ENCODE measurements around the gene FDXR.

DNA sequence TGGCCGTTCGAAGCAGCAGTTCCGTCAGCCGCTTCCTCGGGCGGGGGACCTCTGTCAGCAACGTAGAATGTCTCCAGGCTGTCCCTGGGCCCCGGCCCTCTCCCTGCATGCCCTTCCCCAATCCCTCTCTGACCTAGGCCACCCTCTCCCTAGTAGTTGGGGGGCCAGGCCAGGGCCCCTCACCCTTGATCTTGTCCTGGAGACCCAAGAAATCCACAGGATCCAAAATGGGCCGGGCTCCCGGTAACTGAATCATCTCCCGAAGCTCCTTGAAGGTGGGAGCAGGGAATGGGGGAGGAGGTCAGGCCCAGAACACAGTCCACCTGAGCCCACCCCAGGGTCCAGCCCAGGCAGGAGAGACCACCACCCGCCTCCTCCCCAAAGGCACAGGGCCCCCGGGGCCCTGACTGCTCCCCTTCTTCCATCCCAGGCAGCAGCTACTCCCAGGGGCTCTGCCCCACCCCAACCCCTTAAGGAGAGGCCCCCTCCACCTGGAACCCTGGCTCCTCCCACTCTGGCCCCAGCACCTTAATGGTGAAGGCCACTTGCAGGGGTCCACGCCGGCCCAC lies 8.4 kb downstream of the FDXR start:
- TF ChIP-seq ZNF384 (IDR thresholded peaks at IDR 0.05) (no peak), HDGF (IDR thresholded peaks at IDR 0.05; ENCODE audit: borderline replicate concordance) (no peak), LEF1 (IDR thresholded peaks at IDR 0.05; ENCODE audit: borderline replicate concordance) (no peak), SP1 (IDR thresholded peaks at IDR 0.05) (no peak), FOXM1 (IDR thresholded peaks at IDR 0.05; ENCODE audit: borderline replicate concordance) (no peak), ELF4 (IDR thresholded peaks at IDR 0.05) (no peak), ARNT (IDR thresholded peaks at IDR 0.05) (no peak), SUZ12 (IDR thresholded peaks at IDR 0.05) (no peak), BHLHE40 (IDR thresholded peaks at IDR 0.05; ENCODE audit: borderline replicate concordance) (no peak), PKNOX1 (IDR thresholded peaks at IDR 0.05) (no peak), TARDBP (IDR thresholded peaks at IDR 0.05) (no peak), NFRKB (IDR thresholded peaks at IDR 0.05) (no peak)
